Spleen (tissue), 13 donors: ENCODE results near the gene PPP1R9A. TPM values are rescaled to one million over a fixed set of nuclear protein-coding genes. Genes with fewer than 3 reads are reported as not detected.

Source experiments
- DNase-seq: peaks from one replicate; pipeline ENCODE4 v3.0.0-alpha.2; 2020
- H3K27ac ChIP-seq, 8 donors: fragments of 200-600 bp; sonication (generic) in 7 of 8; 1 replicate in 4 of 8; 2 replicates in 4 of 8; pipeline versions ENCODE4 v1.5.0 to v1.8.0; 2016 to 2021; ENCODE audit warnings: inconsistent platforms in 4 of 8, mild to moderate bottlenecking in 4 of 8, moderate library complexity in 1 of 8
- H3K27me3 ChIP-seq, 7 donors: fragments of 200-600 bp; sonication (generic) in 6 of 7; replicated peaks in 1 of 7; 1 replicate in 4 of 7; 2 replicates in 3 of 7; pipeline versions ENCODE4 v1.5.0 to v1.8.0; 2016 to 2021; ENCODE audit warnings: inconsistent platforms in 3 of 7, mild to moderate bottlenecking in 1 of 7
- H3K36me3 ChIP-seq, 6 donors: fragments of 200-600 bp; sonication (generic) in 5 of 6; 1 replicate in 4 of 6; 2 replicates in 2 of 6; pipeline versions ENCODE4 v1.5.0 to v1.8.0; 2016 to 2021; ENCODE audit warnings: inconsistent platforms in 2 of 6
- H3K4me1 ChIP-seq, 6 donors: fragments of 200-600 bp; sonication (generic) in 5 of 6; 1 replicate in 3 of 6; 2 replicates in 3 of 6; pipeline versions ENCODE4 v1.5.0 to v1.8.0; 2016 to 2021; ENCODE audit warnings: inconsistent platforms in 3 of 6
- H3K4me3 ChIP-seq, 8 donors: fragments of 200-600 bp; sonication (generic) in 7 of 8; 1 replicate in 4 of 8; 2 replicates in 4 of 8; pipeline versions ENCODE4 v1.5.0 to v1.8.0; 2016 to 2021; ENCODE audit warnings: inconsistent platforms in 4 of 8, mild to moderate bottlenecking in 4 of 8, moderate library complexity in 2 of 8
- H3K9me3 ChIP-seq, 8 donors: fragments of 200-600 bp; sonication (generic) in 7 of 8; 1 replicate in 4 of 8; 2 replicates in 4 of 8; pipeline versions ENCODE4 v1.5.0 to v1.8.0; 2016 to 2021; ENCODE audit warnings: inconsistent platforms in 4 of 8
- CTCF ChIP-seq, 11 experiments: fragments of 200-600 bp in 7 of 11; fragments of 450-650 bp in 4 of 11; sonication (generic) in 4 of 11; IDR thresholded peaks in 8 of 11; conservative IDR thresholded peaks in 3 of 11; 1 replicate in 7 of 11; 2 replicates in 4 of 11; pipeline versions ENCODE4 v1.4.0 to v1.8.0; 2016 to 2021; ENCODE audit warnings: antibody characterized with exemption in 11 of 11, inconsistent platforms in 4 of 11, mild to moderate bottlenecking in 1 of 11
- POLR2A ChIP-seq, 3 donors: fragments of 450-650 bp; IDR thresholded peaks; one replicate each; pipeline ENCODE4 v1.5.1; 2017; ENCODE audit warnings: antibody characterized with exemption in 3 of 3, mild to moderate bottlenecking in 1 of 3
- POLR2AphosphoS5 ChIP-seq, 3 donors: sonication (generic); formaldehyde crosslinking; IDR thresholded peaks; one replicate each; pipeline ENCODE4 v1.5.1; 2017; ENCODE audit warnings: antibody characterized with exemption in 3 of 3
- WGBS, 5 donors: extraction: QIAGEN DNeasy Blood & Tissue Kit in 3 of 5; methylation state at CpG; one replicate each; pipeline versions ENCODE4 v1.1.5 to v1.1.7; 2013 to 2018; 5-methylcytosine and 5-hydroxymethylcytosine counted together
- intact Hi-C: fragments of 100-400 bp; cut with DNase I; formaldehyde crosslinking; loops from one replicate; pipeline ENCODE4 v1.15.0; 2023; ENCODE audit warnings: low total_unique reads
- long read RNA-seq, 2 donors: transcript quantifications; one replicate each; lab custom pipeline, GENCODE V29; 2026
- polyA plus RNA-seq, 3 donors: library from polyadenylated mRNA; stranded (reverse); fragments of 200-250 nt; gene quantifications; one replicate each; pipeline ENCODE4 v1.2.1, GENCODE V29; 2013
- total RNA-seq, 7 donors: library from RNA; depleted of rRNA in 3 of 7; stranded (reverse); fragments of >200 nt in 3 of 7; fragmentation: NEBNext Ultra II Directional in 4 of 7; extraction: Animal tissue kit (Norgen Biotek cat#: 25700) in 4 of 7; gene quantifications; one replicate each; pipeline versions ENCODE4 v1.1.0 to v1.2.1, GENCODE V29; 2016 to 2021
- donor health status: healthy with polysubstance abuse.
- donor health status: DM: no; HTN: no; CAD: no; lungs with moderate emphysema.
- donor health status: DM: no; HTN: no; CAD: no.
- donor health status: Bipolar disorder and iron deficiency.
- donor health status: healthy.
- donor health status: DM: no; HTN: no; CAD: no.
- donor health status: DM: yes; HTN: yes; CAD: no.

The PPP1R9A gene
- 10 to 100 TPM in 5 of 7 donors, 1 to 10 TPM in 2; 4.9 to 24.1 (median 13.7) TPM for total RNA-seq
- 1 to 10 TPM in 1 of 3 donors, under 1 TPM in 2; 0.52 to 1.3 (median 0.80) TPM for polyA plus RNA-seq
- long read RNA-seq, donor 1, partial matches to known transcripts, result 0 of 1 reads
- long read RNA-seq, donor 1, other reads (novel, unspliced or antisense), result 0 of 1 reads
- long read RNA-seq, donor 2, partial matches to known transcripts, result 0 of 1 reads
- long read RNA-seq, donor 2, other reads (novel, unspliced or antisense), result 0 of 1 reads

GRCh38 chr7:94907026-94907810 lies at the start of gene PPP1R9A:
Gene PPP1R9A (plus strand): TSS chr7:94907594. CDS start chr7:94910114, 2,520 bp downstream.
- peaks cover 0 to 51% (median 12%) of the 10 kb centered on the region in 7 donors for H3K27me3 ChIP-seq
- TF ChIP-seq CTCF (IDR thresholded peaks at IDR 0.05 in 8 of 11, conservative IDR thresholded peaks at IDR 0.05 in 3 of 11) (peak in 2 of 11 experiments; percentile 20 to 21), POLR2A (IDR thresholded peaks at IDR 0.05) (no peak), POLR2AphosphoS5 (IDR thresholded peaks at IDR 0.05) (peak in 1 of 3 donors; percentile 23)
- peak within 1 kb of the TSS; percentile 39 to 84 (median 74) for H3K27ac ChIP-seq
- H3K4me1 ChIP-seq, result peaks cover 0 to 20% (median 9%) of the 10 kb centered on the region in 6 donors
- WGBS, 5 donors, result 14 to 28% (median 17%) methylated on average over 18 to 36 of the region's 36 CpGs
- H3K4me3 ChIP-seq, result peak within 1 kb of the TSS; percentile 22 to 70 (median 44)
- peak; percentile 71 for DNase-seq
- H3K36me3 ChIP-seq, result no peaks in the 10 kb centered on the region
- H3K9me3 ChIP-seq, result no peaks in the 10 kb centered on the region
- intact Hi-C loops, result no loop called here

GRCh38 chr7:94871132-94871531 lies 36.3 kb upstream of the PPP1R9A start:
- TF ChIP-seq POLR2AphosphoS5 (IDR thresholded peaks at IDR 0.05) (no peak), POLR2A (IDR thresholded peaks at IDR 0.05) (no peak), CTCF (IDR thresholded peaks at IDR 0.05 in 8 of 11, conservative IDR thresholded peaks at IDR 0.05 in 3 of 11) (no peak)
- intact Hi-C loops, result no loop called here
- no peak overlapping the region for H3K4me3 ChIP-seq
- no peaks in the 10 kb centered on the region for H3K9me3 ChIP-seq
- no peaks in the 10 kb centered on the region for H3K27me3 ChIP-seq
- no peaks in the 10 kb centered on the region for H3K36me3 ChIP-seq
- H3K27ac ChIP-seq, result no peak overlapping the region
- no peaks in the 10 kb centered on the region for H3K4me1 ChIP-seq
- DNase-seq, result no peak

GRCh38 chr7:94873239-94873638 lies 34.2 kb upstream of the PPP1R9A start:
- Histone ChIP-seq H3K27me3 (no peaks in the 10 kb centered on the region), H3K9me3 (peaks cover 0 to 16% (median 10%) of the 10 kb centered on the region in 8 donors), H3K4me1 (no peaks in the 10 kb centered on the region), H3K27ac (no peak overlapping the region), H3K36me3 (no peaks in the 10 kb centered on the region), H3K4me3 (no peak overlapping the region)
- TF ChIP-seq POLR2A (IDR thresholded peaks at IDR 0.05) (no peak), CTCF (IDR thresholded peaks at IDR 0.05 in 8 of 11, conservative IDR thresholded peaks at IDR 0.05 in 3 of 11) (no peak), POLR2AphosphoS5 (IDR thresholded peaks at IDR 0.05) (no peak)
- 82 to 95% (median 87%) methylated on average over 3 of the region's 3 CpGs for WGBS, 5 donors
- no peak for DNase-seq
- intact Hi-C loops, result no loop called here
